SW480 (cell line): Measurements from ENCODE around the gene VRK2.
"Not testable (repeated sequence)": the region's sequence is repeated elsewhere in the genome, so short reads cannot be mapped to it uniquely, and the experiment has no call there.

Experiments
- DNase-seq: peaks from one replicate; pipeline ENCODE4 v3.0.0-alpha.2; 2016; ENCODE audit warnings: low spot score

The VRK2 gene

DNA sequence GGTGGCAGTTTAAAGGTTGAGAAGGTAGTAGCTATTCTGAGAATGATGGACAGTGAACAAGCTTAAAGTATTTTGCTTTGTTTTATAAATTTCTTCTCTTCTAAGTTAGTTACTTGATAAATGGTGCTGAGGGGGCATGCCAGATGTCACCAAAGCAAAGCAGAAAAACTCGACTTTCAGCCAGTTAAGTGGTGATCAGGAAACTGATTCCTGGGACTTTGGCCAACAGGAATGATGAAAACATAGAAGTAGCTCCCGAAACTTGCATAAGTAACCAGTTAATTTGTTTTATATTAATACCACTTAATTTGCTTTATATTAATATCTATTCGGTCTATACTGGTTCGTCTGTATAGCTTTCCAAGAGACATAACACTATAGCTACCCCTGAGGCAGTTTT, 111.9 kb downstream of the VRK2 start:
- no peak for DNase-seq

DNA sequence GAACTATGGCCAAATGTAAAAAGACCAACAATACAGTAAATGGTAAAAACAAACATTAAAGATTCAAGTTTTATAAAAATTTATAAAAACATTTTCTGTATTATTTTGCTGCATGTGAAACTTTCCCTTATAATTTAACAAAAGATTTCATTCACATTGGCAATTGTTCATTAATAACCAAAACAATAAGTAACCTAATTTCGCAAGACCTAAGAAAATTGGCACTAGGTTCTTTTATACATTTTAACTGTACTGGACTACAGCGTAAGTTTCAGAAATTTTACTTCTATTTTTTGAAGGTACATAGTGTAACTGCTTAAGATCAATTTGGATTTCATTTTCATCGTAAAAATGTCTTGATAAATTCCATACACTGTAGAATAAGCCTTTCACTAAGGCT, 117.3 kb downstream of the VRK2 start:
- no peak for DNase-seq

DNA sequence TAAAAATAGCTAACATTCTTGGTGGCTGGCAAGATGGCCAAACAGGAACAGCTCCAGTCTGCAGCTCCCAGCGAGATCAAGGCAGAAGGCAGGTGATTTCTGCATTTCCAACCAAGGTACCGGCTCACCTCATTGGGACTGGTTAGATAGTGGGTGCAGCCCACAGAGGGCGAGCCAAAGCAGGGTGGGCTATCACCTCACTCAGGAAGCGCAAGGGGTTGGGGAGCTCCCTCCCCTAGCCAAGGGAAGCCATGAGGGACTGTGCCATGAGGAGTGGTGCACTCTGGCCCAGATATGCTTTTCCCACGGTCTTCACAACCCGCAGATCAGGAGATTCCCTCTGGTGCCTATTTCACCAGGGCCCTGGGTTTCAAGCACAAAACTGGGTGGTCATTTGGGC, 121.5 kb downstream of the VRK2 start:
- not testable (repeated sequence) for DNase-seq

DNA sequence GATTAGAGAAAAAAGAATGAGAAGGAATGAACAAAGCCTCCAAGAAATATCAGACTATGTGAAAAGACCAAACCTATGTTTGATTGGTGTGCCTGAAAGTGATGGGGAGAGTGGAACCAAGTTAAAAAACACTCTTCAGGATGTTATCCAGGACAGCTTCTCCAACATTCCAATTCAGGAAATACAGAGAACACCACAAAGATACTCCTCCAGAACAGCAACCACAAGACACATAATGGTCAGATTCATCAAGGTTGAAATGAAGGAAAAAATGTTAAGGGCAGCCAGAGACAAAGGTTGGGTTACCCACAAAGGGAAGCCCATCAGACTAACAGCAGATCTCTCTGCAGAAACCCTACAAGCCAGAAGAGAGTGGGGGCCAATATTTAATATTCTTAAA, 123.2 kb downstream of the VRK2 start:
- not testable (repeated sequence) for DNase-seq

DNA sequence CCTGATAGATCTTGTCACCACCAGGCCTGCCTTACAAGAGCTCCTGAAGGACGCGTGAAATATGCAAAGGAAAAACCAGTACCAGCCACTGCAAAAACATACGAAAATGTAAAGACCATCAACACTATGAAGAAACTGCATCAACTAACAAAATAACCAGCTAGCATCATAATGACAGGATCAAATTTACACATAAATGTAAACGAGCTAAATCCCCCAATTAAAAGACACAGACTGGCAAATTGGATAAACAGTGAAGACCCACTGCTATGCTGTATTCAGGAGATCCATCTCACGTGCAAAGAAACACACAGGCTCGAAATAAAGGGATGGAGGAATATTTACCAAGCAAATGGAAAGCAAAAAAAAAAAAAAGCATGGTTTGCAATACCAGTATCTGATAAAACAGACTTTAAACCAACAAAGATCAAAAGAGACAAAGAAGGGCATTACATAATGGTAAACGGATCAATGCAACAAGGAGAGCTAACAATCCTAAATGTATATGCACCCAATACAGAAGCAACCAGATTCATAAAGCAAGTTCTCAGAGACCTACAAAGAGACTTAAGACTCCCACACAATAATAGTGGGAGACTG, 123.8 kb downstream of the VRK2 start:
- DNase-seq: not testable (repeated sequence)

DNA sequence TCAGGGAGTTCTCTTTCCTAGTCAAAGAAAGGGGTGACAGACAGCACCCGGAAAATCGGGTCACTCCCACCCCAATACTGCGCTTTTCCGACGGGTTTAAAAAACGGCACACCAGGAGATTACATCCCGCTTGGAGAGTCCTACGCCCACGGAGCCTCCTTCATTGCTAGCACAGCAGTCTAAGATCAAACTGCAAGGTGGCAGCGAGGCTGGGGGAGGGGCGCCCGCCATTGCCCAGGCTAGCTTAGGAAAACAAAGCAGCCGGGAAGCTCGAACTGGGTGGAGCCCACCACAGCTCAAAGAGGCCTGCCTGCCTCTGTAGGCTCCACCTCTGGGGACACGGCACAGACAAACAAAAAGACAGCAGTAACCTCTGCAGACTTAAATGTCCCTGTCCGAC, 125.2 kb downstream of the VRK2 start:
- not testable (repeated sequence) for DNase-seq

DNA sequence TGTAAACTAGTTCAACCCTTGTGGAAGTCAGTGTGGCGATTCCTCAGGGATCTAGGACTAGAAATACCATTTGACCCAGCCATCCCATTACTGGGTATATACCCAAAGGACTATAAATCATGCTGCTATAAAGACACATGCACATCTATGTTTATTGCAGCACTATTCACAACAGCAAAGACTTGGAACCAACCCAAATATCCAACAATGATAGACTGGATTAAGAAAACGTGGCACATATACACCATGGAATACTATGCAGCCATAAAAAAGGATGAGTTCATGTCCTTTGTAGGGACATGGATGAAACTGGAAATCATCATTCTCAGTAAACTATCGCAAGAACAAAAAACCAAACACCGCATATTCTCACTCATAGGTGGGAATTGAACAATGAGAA, 130.6 kb downstream of the VRK2 start:
- not testable (repeated sequence) for DNase-seq

DNA sequence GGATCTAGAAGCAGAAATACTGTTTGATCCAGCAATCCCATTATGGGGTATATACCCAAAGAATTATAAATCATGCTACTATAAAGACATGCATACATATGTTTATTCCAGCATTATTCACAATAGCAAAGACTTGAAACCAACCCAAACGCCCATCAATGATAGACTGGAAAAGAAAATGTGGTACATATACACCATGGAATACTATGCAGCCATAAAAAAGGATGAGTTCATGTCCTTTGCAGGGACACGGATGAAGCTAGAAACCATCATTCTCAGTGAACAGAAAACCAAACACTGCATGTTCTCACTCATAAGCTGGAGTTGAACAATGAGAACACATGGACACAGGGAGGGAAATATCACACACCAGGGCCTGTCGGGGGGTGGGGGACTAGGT, 133.6 kb downstream of the VRK2 start:
- DNase-seq: not testable (repeated sequence)

DNA sequence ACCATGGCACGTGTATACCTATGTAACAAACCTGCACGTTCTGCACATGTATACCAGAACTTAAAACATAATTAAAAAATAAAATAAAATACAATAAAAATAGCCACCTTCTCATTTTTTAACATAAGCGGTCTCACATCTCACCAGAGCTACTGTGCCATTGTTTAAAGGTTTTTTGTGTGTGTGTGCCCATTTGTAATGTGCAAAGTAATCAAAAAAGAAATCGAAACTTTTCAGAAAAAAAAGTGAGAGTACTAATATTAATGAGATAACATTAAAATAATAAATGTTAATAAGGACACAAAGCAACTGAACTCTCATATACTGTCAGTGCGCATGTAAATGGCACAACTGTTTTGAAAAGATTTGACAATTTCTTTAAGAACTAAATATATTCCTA, 134.0 kb downstream of the VRK2 start:
- DNase-seq: no peak

DNA sequence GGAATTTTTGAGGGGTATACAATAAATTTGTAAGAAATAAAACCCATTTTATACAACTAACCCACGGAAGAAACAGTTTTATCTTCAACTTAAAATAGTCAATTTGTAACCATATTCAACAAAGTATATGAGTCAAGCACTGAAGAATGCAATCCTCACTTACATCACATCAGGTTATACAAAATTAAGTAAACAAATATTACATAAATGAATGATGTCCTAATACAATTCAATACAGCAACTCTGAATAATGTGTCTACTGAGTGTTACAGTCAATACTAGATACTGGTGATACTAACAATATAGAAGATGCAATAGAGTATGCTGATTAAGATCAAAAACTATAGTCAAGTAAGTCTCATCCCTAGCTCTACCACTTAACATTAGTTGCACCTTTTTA, 135.9 kb downstream of the VRK2 start:
- no peak for DNase-seq

DNA sequence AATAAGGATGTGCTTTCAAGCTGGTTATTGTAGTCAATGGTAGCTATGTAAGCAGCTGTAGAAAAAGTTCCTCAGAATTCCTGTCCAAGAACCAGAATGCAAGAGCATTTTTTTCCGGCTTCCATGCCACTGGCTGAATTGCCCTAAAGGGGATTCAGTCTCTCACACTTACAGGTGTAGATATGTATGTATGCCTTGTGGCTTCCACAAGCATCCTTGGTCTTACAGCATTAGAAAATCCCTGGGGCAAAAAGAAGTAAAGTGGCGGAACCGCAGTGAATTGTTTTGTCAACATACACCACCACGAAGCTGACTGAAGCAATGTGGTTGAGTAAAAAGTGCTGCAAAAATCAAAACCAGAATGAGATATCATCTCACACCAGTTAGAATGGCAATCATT, 139.9 kb downstream of the VRK2 start:
- no peak for DNase-seq

DNA sequence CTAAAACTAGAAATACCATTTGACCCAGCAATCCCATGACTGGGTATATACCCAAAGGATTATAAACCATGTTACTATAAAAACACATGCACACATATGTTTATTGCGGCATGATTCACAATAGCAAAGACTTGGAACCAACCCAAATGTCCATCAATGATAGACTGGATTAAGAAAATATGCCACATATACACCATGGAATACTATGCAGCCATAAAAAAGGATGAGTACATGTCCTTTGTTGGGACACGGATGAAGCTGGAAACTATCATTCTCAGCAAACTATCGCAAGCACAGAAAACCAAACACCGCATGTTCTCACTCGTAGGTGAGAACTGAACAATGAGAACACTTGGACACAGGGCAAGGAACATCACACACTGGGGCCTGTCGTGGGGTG, 140.4 kb downstream of the VRK2 start:
- not testable (repeated sequence) for DNase-seq

DNA sequence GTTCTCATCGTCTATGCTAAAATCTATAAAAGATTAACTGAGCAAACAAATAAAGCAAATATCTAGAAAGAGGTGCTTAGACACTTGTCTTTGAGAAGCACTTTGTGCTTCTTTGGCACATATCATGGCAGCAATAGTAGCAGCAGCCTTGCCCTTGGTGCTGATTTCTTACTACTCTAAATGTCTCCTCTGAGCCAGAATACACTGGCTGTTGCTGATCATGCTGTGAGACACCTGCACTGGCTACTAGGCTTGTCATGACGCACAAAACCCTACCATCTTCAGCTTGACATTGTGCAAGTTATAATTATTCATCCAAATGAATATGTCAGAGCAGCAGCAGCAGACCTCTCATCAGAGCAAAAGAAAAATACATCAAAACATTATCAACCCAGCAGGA, 147.9 kb downstream of the VRK2 start:
- no peak for DNase-seq

DNA sequence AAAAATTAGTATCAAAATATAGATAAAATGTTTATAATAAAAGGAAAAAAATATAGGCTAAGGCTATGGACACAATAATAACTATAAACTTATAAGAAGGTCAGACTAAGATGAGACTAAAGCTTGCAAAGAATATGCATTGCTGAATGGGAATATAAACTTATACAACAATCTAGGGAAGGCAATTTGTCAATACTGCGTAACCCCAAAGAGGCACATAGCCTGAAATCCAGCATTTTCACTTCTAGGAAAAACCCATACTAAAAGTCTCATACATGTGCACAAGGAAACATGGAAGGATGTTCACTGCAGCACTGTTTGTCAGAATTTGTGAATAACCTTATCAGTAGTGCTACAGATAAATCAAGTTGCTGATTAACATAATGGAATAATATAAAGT, 149.1 kb downstream of the VRK2 start:
- DNase-seq: no peak

DNA sequence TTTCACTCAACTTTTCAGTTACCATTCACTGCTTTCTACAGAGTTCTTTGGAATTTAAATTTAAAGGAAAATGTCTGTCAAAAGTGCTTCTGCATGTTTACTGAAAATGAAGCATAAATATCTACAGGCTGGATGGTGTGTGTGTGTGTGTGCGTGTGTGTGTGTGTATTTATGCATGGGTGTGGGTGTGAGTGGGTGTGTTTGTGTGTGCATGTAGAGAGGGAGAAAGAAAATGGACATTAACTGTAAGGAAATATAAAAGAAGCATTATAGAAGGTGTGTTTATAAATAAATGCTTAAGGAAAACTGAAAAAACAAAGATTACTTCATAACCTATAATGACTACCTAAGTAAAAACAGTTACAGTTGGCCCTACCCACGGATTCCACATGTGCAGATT, 151.3 kb downstream of the VRK2 start:
- DNase-seq: no peak

DNA sequence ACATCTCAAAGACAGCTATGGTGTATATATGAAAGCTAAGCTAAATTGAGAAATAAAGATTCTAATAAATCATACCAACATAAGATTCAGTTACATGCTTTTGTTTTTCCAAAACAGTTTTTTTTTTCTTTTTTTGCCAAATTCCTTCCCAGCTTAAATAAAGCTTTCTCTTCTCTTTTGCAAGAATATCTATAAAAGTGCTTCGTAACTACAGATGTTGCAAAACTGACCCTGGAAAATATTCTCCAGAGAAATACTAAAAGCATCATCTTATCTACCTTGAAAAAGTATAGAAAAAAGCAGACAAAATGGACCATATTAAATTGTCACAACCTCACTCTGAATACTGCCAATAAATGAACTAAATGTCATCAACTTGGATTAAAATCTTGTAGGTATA, 155.8 kb downstream of the VRK2 start:
- no peak for DNase-seq

DNA sequence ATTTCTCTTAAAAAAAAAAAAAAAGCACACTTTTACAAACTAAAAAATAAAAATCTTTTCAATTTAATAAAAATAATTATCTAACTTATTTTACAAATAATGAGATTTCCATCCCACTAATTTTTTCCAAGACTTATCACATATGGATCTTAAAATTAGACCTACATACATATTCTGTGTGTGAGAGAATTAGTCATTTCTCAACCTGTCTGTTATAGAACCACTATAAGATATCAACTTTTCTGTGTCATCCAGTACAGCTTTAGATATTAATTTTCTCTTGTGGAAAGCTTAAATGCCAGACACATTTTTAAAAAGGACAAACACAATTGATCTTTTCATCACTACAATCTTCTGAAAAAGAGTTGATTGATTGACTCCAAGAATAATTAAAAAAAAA, 156.4 kb downstream of the VRK2 start:
- DNase-seq: no peak

DNA sequence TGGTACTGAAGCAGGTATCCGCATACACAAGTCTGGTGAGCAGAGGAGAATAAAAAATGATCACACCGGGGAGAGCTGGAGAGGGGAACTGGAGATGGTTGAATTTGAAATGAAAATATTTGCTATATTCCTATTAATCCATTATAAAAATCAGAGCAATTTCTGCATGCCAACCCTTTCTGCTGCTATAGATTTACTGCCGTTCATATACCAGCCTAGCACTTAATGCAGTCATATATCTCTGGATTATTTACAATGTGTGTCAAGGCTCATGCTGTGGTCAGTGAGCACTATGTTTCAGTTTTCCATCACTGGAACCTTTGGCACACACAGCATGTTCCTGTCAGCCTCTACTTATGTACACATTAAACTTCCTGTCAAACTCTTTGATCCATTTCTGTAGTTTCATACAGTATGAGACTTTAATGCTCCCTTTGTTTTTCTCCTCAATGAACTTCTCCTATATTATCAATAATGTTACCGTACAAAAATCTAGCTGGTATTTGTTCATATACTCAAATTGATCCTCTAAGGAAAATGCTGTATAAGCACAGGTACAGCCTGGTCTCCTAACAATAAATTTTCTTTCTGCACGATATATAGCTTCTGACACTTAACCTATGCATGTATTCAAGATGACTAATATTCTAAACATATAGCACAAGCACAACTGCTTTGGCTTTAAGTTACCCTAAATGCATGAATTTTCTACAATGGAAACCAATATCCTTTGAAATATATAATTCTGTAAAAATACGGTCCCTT, 157.8 kb downstream of the VRK2 start:
- DNase-seq: peak; percentile 28

DNA sequence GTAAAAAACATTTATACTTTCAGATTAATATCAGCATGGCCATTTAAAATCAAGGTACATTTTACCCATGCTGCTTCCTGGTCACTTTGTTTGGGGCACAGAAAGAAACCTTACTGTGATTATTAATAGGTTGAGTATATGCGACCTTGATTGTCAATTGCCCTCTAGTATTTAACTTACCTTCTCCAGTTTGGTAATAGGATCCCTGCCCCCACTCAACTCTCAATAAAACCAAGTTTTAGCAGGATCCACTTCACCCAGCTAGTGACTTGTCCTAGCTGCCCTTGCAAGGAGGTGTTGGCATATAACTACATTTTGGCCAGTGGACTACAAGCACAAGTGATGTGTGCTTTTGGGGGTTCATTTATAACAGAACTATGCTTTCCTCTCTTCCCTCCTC, 160.2 kb downstream of the VRK2 start:
- no peak for DNase-seq

DNA sequence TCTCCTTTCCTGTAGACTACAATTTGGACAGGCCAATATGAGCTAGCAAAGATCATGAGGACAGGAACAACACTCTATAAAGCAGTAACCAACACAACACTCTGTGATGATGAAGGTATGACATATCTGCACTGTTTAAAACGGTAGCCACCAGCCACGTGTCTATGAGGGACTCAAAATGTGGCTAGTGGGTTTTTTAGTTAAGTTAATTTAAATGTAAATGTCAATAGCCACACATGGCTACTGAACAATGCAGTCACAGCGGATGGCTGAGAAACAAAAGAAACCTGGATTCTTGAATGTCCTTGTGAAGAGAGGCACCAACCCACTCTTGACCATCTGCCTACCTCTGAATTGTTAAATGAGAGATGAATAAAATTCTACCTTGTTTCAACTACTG, 160.6 kb downstream of the VRK2 start:
- DNase-seq: no peak
